ENCODE measurements around the gene C1orf159.

C1orf159 gene

DNA sequence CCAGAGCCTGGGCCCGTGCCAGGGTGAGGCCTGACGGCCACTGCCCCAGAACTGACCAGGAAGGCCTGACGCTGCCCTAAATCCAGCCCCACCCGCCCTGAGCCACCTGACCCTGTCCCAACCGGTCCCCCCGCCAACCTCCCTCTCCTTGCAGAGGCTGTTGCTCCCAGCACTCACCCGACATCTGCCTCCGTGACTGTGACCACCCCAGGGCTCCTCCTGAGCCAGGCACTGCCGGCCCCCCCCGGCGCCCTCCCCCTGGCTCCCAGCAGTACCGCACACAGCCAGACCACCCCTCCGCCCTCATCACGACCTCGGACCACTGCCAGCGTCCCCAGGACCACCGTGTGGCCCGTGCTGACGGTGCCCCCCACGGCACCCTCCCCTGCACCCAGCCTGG, 69.6 kb downstream of the C1orf159 start:
- no peak for DNase-seq (ENCODE audit: low read depth)

DNA sequence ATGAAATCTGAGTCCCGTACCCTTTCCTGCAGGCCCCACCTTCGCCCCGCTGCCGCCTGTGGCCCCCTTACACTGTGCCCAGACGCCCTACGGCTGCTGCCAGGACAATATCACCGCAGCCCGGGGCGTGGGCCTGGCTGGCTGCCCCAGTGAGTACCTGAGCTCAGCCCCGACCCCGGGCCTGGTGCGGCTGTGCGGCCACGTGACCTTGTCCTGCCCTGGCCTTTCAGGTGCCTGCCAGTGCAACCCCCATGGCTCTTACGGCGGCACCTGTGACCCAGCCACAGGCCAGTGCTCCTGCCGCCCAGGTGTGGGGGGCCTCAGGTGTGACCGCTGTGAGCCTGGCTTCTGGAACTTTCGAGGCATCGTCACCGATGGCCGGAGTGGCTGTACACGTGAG, 70.8 kb downstream of the C1orf159 start:
- H3K4me3 ChIP-seq (ENCODE audit: control insufficient read depth, low read depth, low read length) = no peak overlapping the region
- DNase-seq (ENCODE audit: low read depth) = no peak
- TF ChIP-seq, protein P1, sequence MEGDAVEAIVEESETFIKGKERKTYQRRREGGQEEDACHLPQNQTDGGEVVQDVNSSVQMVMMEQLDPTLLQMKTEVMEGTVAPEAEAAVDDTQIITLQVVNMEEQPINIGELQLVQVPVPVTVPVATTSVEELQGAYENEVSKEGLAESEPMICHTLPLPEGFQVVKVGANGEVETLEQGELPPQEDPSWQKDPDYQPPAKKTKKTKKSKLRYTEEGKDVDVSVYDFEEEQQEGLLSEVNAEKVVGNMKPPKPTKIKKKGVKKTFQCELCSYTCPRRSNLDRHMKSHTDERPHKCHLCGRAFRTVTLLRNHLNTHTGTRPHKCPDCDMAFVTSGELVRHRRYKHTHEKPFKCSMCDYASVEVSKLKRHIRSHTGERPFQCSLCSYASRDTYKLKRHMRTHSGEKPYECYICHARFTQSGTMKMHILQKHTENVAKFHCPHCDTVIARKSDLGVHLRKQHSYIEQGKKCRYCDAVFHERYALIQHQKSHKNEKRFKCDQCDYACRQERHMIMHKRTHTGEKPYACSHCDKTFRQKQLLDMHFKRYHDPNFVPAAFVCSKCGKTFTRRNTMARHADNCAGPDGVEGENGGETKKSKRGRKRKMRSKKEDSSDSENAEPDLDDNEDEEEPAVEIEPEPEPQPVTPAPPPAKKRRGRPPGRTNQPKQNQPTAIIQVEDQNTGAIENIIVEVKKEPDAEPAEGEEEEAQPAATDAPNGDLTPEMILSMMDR (IDR thresholded peaks at IDR 0.05; ENCODE audit: control insufficient read depth, insufficient read depth, low read depth, low read length, missing control alignments) = no peak

More for the DNA sequence above, 69.6 kb downstream of the C1orf159 start:
- no peak overlapping the region for H3K4me3 ChIP-seq (ENCODE audit: control insufficient read depth, low read depth, low read length)
- TF ChIP-seq, protein P1 (IDR thresholded peaks at IDR 0.05; ENCODE audit: control insufficient read depth, insufficient read depth, low read depth, low read length, missing control alignments) = no peak

DNA sequence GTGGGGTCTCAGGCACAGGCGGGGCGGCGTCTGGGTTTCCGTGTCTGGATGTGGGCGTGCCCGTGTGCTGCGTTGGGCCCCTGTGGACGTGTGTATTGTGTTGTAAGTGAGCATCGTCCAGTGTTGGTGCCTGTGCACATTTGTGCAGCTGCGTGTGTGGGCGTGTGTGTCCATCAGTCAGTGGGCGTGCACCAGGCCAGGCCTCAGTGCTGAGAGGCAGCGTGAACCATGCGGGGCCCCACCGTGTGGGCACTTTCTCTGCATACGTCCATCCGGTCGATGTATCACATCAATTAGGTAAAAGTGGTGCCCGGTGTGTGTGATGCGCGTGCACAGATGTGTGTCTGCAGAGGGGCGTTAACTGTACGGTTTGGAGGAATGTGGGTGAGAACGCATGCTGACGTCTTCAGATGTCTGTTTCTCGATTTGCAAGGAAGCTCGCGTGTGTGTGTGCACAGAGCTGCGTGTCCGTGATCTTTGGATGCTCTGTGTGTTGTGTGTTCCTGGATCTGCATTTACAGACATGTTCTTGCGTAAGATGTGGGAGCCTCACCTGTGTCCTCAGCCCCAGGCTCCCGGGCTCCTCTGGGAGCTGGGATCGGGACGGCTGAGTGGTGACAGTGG, 71.3 kb downstream of the C1orf159 start:
- no peak overlapping the region for H3K4me3 ChIP-seq (ENCODE audit: control insufficient read depth, low read depth, low read length)
- no peak for DNase-seq (ENCODE audit: low read depth)
- TF ChIP-seq, protein P1 (IDR thresholded peaks at IDR 0.05; ENCODE audit: control insufficient read depth, insufficient read depth, low read depth, low read length, missing control alignments) = no peak

GRCh38 chr1:1043921-1044320, 72.0 kb downstream of the C1orf159 start:
- TF ChIP-seq, protein P1 (IDR thresholded peaks at IDR 0.05; ENCODE audit: control insufficient read depth, insufficient read depth, low read depth, low read length, missing control alignments) = no peak
- no peak overlapping the region for H3K4me3 ChIP-seq (ENCODE audit: control insufficient read depth, low read depth, low read length)
- no peak for DNase-seq (ENCODE audit: low read depth)

DNA sequence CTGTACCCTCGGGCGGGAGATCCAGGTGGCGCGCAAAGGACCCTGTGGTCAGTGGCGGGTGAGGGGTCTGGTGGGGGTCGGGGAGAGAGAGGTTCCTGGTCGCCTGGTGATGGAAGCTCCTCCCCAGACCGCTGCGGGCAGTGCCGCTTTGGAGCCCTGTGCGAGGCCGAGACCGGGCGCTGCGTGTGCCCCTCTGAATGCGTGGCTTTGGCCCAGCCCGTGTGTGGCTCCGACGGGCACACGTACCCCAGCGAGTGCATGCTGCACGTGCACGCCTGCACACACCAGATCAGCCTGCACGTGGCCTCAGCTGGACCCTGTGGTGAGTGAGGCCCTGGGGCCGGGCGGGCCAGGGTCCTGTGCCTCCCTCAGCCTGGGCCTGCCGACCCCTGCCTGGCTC, 72.5 kb downstream of the C1orf159 start:
- TF ChIP-seq, protein P1 (IDR thresholded peaks at IDR 0.05; ENCODE audit: control insufficient read depth, insufficient read depth, low read depth, low read length, missing control alignments) = no peak
- H3K4me3 ChIP-seq (ENCODE audit: control insufficient read depth, low read depth, low read length) = no peak overlapping the region
- no peak for DNase-seq (ENCODE audit: low read depth)

DNA sequence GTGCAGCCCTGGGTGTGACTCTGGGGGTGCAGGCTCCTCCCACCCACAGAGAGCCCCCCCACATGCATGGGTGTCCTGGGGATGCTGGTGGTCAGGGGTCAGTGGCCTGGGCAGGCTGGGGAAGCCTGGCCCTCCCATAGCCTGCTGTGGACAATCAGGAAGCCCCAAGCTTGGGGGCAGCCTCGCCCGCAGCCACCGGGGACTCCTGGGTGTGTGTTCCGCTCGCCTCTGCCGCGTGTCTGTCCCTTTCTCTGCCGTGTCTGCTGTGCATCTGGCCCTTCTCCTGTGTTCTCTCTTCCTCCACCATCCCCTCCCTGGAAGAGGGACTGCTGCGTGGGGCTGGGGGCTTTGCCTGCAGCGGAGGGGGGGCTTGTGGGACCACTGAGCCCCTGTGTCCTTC, 73.1 kb downstream of the C1orf159 start:
- TF ChIP-seq, protein P1 (IDR thresholded peaks at IDR 0.05; ENCODE audit: control insufficient read depth, insufficient read depth, low read depth, low read length, missing control alignments) = no peak
- no peak overlapping the region for H3K4me3 ChIP-seq (ENCODE audit: control insufficient read depth, low read depth, low read length)
- DNase-seq (ENCODE audit: low read depth) = no peak

All from AG09309 (cell line).